ENCODE measurements around the gene TCP11X1. TPM values are rescaled to one million over a fixed set of nuclear protein-coding genes. Genes with fewer than 3 reads are reported as not detected.

Gene TCP11X1
- total and polyA plus RNA-seq, 2 donors = not detected

Other genes starting within 250 kb of the TCP11X1 start
- gene TCEAL2, start 89.6 kb upstream of the TCP11X1 start, total RNA-seq = 0.09 TPM
- gene TCEAL2, start 89.6 kb upstream of the TCP11X1 start, polyA plus RNA-seq = 1.5 TPM
- not detected for gene TCEAL6, start 72.8 kb upstream of the TCP11X1 start, total RNA-seq
- 0.02 TPM for gene TCEAL6, start 72.8 kb upstream of the TCP11X1 start, polyA plus RNA-seq
- gene BEX5, start 59.3 kb upstream of the TCP11X1 start, total RNA-seq = not detected
- 1.4 TPM for gene BEX5, start 59.3 kb upstream of the TCP11X1 start, polyA plus RNA-seq
- not detected for gene NXF2, start 31.9 kb downstream of the TCP11X1 start, total RNA-seq
- not detected for gene NXF2, start 31.9 kb downstream of the TCP11X1 start, polyA plus RNA-seq
- gene NXF2B, start 224.7 kb downstream of the TCP11X1 start, total RNA-seq = not detected
- gene NXF2B, start 224.7 kb downstream of the TCP11X1 start, polyA plus RNA-seq = 0.09 TPM